IMR-90 (cell line): Measurements from ENCODE around the gene CST7.

ENCODE experiments used
- BHLHE40 ChIP-seq: fragments of 150-350 bp; IDR thresholded peaks from 2 replicates; pipeline ENCODE4 v1.6.1; 2016; ENCODE audit warnings: mild to moderate bottlenecking, low read depth, low read length
- CEBPB ChIP-seq: IDR thresholded peaks from 2 replicates; pipeline ENCODE4 v1.6.1; 2012; ENCODE audit warnings: low read depth, low read length, improper control_type of control experiment
- CTCF ChIP-seq: conservative IDR thresholded peaks from 2 replicates; pipeline ENCODE4 v1.5.1; 2012; ENCODE audit warnings: mild to moderate bottlenecking, low read depth, low read length, improper control_type of control experiment
- MXI1 ChIP-seq: IDR thresholded peaks from 2 replicates; pipeline ENCODE4 v1.6.1; 2012; ENCODE audit warnings: low read depth, mild to moderate bottlenecking, low read length, moderate library complexity, borderline replicate concordance
- POLR2A ChIP-seq: IDR thresholded peaks from 2 replicates; pipeline ENCODE4 v1.6.1; 2012; ENCODE audit warnings: mild to moderate bottlenecking, low read depth, low read length
- RFX5 ChIP-seq: IDR thresholded peaks from 2 replicates; pipeline ENCODE4 v1.8.0; 2012; ENCODE audit warnings: low read depth, mild to moderate bottlenecking, low read length, moderate library complexity
- SMC3 ChIP-seq: fragments of 150-350 bp; IDR thresholded peaks from 2 replicates; pipeline ENCODE4 v1.6.1; 2016; ENCODE audit warnings: low read depth, mild to moderate bottlenecking, antibody characterized with exemption, low read length, moderate library complexity
- USF2 ChIP-seq: fragments of 150-350 bp; IDR thresholded peaks from 2 replicates; pipeline ENCODE4 v1.6.1; 2017; ENCODE audit warnings: mild to moderate bottlenecking, antibody characterized with exemption, low read length, low read depth

- no peak for TF ChIP-seq MXI1
- no peak for TF ChIP-seq POLR2A
- TF ChIP-seq CTCF = no peak
- no peak for TF ChIP-seq SMC3
- TF ChIP-seq RFX5 = no peak
- TF ChIP-seq BHLHE40 = no peak
- no peak for TF ChIP-seq USF2
- no peak for TF ChIP-seq CEBPB
Observed at GRCh38 chr20:24911461-24911860, 37.6 kb upstream of the CST7 start.
